ENCODE data around the gene LSS.
A peak's percentile ranks its signal among the peaks of the same experiment; 100 is the strongest.

Gene LSS

GRCh38 chr21:46218906-46219590 lies 9.5 kb downstream of the LSS start:
- DNase-seq (ENCODE audit: low spot score): peak; percentile 32

GRCh38 chr21:46217511-46218196 lies 10.9 kb downstream of the LSS start:
- no peak for DNase-seq (ENCODE audit: low spot score)

DNA sequence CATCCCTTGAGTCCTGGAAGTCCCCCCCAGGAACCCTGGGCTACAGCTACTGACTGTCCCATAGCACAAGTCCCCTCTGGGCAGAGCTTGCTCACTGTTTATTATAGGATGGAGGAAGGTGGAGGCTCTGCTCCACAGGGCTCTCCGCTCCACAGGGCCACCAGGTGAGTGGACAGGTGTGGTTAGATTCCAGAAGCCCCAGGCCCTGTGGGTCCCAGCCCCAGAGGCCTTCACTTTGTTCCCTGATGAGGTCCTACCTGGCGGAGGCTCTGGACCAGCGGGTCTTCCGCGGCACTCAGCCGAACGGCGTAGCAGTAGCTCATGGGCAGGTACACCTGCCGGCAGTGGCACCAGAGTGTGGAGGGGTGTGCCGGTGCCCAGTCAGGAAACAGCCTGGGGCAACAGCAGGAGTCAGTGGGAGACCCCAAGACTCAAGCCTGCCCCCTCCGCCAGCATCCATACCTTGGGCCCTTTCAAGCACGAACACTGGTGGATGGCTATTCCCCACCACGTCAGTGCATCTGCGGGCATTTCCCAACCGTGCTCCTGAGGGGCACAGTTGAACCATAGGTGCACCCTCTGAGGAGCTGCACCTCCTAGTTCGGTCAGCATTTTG lies 12.3 kb downstream of the LSS start:
- no peak for DNase-seq (ENCODE audit: low spot score)

DNA sequence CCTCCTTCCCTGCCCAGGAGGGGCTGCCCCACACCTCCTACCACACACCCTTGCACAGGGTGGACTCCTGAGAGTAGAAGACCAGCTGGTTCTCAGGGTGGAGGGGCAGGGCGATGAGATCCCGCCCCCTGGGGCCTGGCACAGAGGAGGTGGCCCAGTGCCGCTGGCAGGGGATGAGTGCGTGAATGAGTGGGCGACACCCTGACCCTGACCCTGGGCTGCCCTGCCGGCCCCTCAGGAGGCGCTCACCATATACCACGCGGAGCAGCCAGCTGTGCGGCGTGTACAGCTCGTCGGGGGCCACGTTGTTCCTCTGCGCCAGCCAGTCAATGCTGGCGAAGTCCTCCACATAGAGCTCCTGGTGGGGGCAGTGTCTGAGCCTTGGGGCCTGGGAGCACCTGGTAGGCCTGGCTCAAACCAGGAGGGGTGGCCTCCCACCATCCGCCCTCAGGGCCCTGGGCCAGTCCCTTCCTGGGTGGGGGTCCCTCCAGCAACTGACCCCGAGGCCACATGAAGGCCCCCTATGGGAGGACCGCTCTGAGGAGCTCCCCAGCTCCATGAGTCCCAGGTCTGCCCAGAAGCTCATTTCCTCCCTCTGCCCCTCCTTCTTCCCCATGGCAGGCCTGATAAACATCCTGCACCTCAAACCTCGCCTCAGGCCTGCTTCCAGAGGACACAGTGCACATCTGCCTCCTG lies 13.0 kb downstream of the LSS start:
- no peak for DNase-seq (ENCODE audit: low spot score)

DNA sequence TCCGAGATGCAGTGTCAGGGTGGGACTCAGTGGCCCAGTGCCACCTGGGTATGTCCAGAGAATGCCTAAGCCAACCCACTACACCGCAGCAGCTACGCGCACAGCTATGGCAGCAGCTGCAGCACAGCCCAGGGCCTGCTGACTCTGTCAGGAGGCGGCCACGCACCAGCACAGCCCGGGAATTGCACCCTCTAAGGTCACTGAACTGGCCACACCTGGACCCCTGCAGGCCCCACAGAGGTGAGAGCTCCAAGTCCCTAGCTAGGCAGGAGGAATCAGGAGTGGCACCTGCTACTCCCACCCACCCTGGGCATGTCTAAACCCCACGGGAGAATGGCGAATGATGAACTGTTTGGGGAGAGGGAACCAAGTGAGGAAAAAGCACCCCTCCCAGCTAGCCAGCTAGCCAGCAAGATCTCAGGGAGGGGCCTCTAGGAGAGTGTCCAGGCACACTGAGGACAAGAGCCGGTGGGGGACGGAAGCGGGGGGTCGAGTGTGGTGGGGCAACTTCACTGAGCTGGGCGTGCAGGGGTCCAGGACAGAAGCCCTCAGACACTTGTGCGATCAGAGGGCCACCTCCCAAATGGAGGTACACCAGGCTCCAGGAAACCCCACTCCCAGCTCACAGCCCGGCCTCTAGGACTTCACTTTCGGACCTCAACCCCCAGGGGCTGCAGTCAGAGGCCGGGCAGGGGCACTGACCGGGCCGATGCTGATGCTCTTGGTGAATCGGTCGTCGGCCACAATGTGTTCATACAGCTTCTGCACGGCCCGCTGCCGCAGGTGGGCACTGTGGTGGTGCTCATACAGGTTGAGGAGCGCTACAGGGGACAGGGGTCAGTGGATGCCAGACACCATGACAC lies 13.9 kb downstream of the LSS start:
- DNase-seq (ENCODE audit: low spot score): no peak

DNA sequence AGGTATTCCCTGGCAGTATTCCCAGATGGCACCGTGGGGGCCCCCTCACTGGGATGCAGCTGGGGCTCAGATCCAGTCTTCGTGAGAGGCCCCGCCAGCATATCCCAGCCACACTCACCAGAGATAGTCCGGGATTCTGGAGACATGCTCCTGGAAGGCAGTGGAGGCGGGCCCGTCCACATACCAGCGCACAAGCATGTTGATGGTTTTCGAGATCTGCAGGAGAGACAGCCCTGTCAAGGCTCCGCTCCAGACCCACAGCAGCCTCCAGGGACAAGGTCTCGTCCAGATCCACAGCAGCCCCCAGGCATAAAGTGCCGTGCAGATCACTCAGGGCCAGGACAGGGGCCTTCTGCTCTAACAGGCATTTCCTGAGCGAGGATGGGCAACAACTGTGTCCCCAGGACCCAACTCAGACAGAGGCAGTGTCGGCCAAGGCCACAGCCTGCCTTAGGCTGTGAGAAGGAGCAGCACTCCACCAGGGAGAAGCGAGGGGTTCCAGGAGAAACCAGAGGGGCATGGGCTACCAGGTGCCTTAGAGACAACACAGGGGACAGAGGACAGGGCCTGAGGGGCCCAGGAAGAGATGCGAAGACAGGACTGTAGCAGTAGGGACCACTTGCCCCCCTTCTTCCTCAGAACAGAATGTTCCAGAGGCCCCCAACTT lies 14.8 kb downstream of the LSS start:
- DNase-seq (ENCODE audit: low spot score): no peak

DNA sequence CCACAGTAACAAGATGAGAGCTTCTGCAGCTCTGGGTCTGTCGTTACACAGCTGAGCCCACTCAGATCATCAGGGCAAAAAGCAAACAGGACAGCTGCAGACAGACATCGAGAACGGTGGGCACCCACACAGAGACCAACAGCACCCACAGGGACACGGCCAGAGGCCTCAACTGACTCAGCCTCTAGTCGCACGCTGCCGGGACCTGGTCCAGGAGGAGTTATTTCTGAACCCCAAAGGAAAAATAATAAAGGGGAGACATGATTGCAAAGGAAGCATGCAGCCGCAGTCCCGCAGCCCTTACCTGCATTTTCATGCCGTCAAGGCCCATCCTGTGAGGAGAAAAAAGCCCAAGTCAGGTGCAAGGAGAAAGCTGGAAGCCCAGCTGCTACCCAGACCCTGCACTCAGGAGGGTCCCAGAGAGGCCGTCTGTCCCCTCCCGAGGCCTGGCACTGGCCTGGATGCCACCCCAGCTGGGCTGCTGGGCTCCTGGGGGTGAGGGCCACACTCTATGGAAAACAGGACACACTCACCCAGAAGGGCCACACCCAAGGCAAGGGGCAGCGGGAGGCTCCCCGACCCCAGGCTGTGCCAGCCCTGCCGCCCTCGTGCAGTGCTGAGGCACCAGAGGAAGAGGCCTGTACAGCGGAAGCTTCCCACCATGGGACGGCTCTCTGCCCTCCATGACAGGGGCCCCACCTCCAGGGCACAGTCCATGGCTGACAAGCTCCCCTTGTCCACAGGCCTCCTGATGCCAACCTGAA lies 15.7 kb downstream of the LSS start:
- DNase-seq (ENCODE audit: low spot score): no peak

GRCh38 chr21:46211786-46212720 lies 16.5 kb downstream of the LSS start:
- no peak for DNase-seq (ENCODE audit: low spot score)

- no peak for DNase-seq (ENCODE audit: low spot score)
These were observed 17.2 kb downstream of the LSS start for GRCh38 chr21:46211376-46211775.

DNA sequence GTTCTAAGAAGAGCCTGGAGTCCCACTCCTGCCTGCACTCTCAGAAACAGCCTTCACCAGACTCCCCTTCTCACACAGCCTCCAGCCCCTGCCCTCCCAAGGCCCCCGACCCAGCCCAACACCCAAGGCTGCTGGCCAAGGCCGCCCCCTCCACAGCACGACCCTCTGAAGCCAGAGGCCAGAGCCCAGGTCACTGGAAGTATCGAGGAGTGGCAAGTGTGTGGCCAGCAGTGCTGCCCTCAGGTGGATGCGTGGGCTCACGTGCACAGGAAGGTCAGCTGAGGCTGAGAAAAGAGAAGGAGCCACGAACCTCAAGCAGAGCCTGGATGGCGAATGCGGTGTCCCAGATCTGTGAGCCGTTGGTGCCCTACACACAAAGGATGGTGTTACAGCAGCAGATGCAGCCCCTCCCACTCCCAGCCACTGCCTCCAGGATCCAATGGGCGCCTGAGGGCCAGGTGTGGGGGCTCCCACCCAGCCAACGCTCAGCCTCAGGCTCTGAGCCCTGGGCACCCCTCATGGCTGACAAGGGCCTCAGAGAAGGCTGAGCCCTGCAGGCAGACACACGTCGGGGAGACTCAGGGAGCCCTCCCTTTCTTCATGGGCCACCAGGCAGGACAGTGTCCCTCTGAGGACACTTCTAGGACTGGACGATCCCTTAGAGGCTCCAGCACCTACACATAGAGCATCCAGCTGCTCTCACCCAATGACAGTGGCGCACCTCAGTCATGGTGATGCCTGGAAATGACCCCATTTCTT lies 18.0 kb downstream of the LSS start:
- no peak for DNase-seq (ENCODE audit: low spot score)

GRCh38 chr21:46208761-46209721 lies 19.5 kb downstream of the LSS start:
- no peak for DNase-seq (ENCODE audit: low spot score)

GRCh38 chr21:46207920-46208591 lies 20.5 kb downstream of the LSS start:
- DNase-seq (ENCODE audit: low spot score): no peak

- DNase-seq (ENCODE audit: low spot score): no peak
These were observed 21.3 kb downstream of the LSS start for GRCh38 chr21:46207006-46207919.

DNA sequence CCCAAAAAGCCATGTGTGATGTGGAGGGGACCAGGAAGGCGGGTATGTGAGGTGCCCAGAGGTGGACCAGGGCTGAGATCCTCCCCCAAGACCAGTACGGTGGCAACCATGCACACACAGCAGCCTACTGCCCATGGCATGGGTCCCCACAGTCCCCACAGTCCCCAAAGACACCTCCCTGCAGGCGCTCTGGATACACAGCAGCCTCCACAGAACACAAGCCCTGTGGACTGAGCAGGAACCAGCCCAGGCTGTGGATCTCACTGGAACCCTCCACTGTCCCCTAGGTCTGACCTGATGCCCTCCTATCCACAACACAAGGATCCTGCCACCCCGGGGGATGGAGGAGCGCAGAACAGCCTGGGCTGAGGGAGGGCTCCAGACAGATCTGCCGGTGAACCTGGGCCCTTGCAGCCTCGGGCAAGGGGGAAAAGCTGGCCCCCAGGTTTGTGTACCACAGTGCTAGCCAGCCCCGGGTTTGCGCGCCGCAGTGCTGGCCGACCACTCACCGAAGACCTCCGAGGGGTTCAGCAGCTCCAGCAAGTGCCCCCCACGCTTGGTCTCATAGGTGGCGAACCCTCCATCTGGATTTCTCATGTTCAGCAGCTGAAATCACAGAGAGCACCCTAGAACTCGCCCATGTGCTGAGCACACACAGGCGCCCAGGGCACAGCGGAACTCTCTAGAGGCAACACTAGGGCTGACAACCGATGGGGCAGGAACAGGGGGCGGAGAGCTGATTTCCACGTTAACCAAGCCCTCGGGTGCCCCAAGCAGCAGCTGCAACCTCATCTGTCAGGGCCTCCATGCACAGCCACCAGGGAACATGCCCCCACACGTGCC lies 22.2 kb downstream of the LSS start:
- DNase-seq (ENCODE audit: low spot score): no peak

GRCh38 chr21:46205766-46206162 lies 22.8 kb downstream of the LSS start:
- DNase-seq (ENCODE audit: low spot score): no peak
